ENCODE results near the gene CNOT6L. TPM values are rescaled to one million over a fixed set of nuclear protein-coding genes. Genes with fewer than 3 reads are reported as not detected.

The CNOT6L gene
- total and polyA plus RNA-seq, 8 donors: 2.2 to 38.7 (median 24.8) TPM

DNA sequence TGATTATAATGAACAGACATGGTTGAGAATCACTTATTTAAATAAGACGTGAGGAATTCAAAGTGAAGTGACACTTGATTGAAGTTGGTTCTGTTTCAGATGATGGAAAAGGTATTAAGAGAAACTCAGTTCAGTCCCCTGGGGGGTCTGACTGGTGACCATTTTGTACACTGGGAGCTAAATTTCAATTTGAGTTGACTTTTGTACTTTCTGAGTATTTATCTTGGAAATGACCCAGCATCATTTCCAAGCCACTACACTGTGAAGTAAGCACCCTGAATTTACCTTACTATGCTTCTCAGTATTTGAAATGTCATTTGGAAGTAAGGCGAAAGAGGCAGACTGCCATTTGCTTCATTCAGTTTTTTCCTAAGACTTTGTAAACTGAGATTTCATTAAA, 73.4 kb downstream of the CNOT6L start:
- ATAC-seq (peak in 3 of 4 donors; percentile 30 to 67 (median 34)), DNase-seq (no peak), FAIRE-seq (no peak)
- no peaks in the 10 kb centered on the region for H3K27me3 ChIP-seq
- no peaks in the 10 kb centered on the region for H3K9me3 ChIP-seq
- 77 to 82% methylated on average over 2 of the region's 2 CpGs for WGBS, 2 donors
- intact Hi-C loops (cut with DNase I): no loop called here
- peaks cover 0 to 4% (median 0%) of the 10 kb centered on the region in 3 donors for H3K4me1 ChIP-seq
- H3K27ac ChIP-seq: no peak overlapping the region
- peaks cover 0 to 2% (median 0%) of the 10 kb centered on the region in 3 donors for H3K36me3 ChIP-seq
- H3K4me3 ChIP-seq: no peak overlapping the region
- TF ChIP-seq, protein P1, sequence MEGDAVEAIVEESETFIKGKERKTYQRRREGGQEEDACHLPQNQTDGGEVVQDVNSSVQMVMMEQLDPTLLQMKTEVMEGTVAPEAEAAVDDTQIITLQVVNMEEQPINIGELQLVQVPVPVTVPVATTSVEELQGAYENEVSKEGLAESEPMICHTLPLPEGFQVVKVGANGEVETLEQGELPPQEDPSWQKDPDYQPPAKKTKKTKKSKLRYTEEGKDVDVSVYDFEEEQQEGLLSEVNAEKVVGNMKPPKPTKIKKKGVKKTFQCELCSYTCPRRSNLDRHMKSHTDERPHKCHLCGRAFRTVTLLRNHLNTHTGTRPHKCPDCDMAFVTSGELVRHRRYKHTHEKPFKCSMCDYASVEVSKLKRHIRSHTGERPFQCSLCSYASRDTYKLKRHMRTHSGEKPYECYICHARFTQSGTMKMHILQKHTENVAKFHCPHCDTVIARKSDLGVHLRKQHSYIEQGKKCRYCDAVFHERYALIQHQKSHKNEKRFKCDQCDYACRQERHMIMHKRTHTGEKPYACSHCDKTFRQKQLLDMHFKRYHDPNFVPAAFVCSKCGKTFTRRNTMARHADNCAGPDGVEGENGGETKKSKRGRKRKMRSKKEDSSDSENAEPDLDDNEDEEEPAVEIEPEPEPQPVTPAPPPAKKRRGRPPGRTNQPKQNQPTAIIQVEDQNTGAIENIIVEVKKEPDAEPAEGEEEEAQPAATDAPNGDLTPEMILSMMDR (IDR thresholded peaks at IDR 0.05): no peak

GRCh38 chr4:77742054-77742453, 77.1 kb downstream of the CNOT6L start:
- FAIRE-seq (no peak), ATAC-seq (no peak), DNase-seq (no peak)
- Histone ChIP-seq H3K27me3 (no peaks in the 10 kb centered on the region), H3K4me3 (no peak overlapping the region), H3K36me3 (peaks cover 0 to 13% (median 0%) of the 10 kb centered on the region in 3 donors), H3K27ac (no peak overlapping the region), H3K9me3 (no peaks in the 10 kb centered on the region), H3K4me1 (peaks cover 0 to 4% (median 0%) of the 10 kb centered on the region in 3 donors)
- intact Hi-C loops (cut with DNase I): no loop called here
- TF ChIP-seq, protein P1 (IDR thresholded peaks at IDR 0.05): no peak
- WGBS, 2 donors: 79 to 85% methylated on average over 2 of the region's 2 CpGs

DNA sequence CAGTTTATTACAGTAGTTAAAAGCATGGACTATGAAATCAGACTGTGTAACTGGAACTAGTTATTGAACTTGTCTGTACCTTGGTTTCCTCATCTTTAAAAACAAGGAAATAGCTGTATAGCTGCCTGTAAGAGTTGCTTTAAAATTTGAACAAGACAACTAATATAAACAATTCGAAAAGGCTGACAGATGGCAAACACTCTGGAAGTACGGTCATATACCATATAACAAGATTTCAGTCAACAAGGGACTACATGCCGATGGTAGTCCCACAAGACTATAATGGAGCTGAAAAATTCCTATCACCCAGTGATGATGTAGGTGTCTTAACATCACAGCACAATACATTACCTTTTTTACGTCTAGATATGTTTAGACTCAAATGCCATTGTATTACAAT, 78.7 kb downstream of the CNOT6L start:
- no peak overlapping the region for H3K27ac ChIP-seq
- H3K4me3 ChIP-seq: no peak overlapping the region
- TF ChIP-seq, protein P1 (IDR thresholded peaks at IDR 0.05): no peak
- DNase-seq (no peak), FAIRE-seq (no peak), ATAC-seq (no peak)
- no peaks in the 10 kb centered on the region for H3K27me3 ChIP-seq
- intact Hi-C loops (cut with DNase I): no loop called here
- 94 to 95% methylated on average over 4 of the region's 4 CpGs for WGBS, 2 donors
- peaks cover 0 to 13% (median 0%) of the 10 kb centered on the region in 3 donors for H3K36me3 ChIP-seq
- no peaks in the 10 kb centered on the region for H3K9me3 ChIP-seq
- no peaks in the 10 kb centered on the region for H3K4me1 ChIP-seq

- Histone ChIP-seq H3K27me3 (no peaks in the 10 kb centered on the region), H3K4me1 (no peaks in the 10 kb centered on the region), H3K36me3 (peaks cover 0 to 5% (median 0%) of the 10 kb centered on the region in 3 donors), H3K9me3 (no peaks in the 10 kb centered on the region), H3K4me3 (no peak overlapping the region), H3K27ac (no peak overlapping the region)
- ATAC-seq (peak in 3 of 4 donors; percentile 18 to 68 (median 65)), FAIRE-seq (no peak), DNase-seq (no peak)
- intact Hi-C loops (cut with DNase I): no loop called here
- 82 to 87% methylated on average over 4 of the region's 4 CpGs for WGBS, 2 donors
- TF ChIP-seq, protein P1 (IDR thresholded peaks at IDR 0.05): no peak
These were observed 84.2 kb downstream of the CNOT6L start for GRCh38 chr4:77734928-77735327.

GRCh38 chr4:77731656-77732055, 87.5 kb downstream of the CNOT6L start:
- Histone ChIP-seq H3K27ac (no peak overlapping the region), H3K9me3 (no peaks in the 10 kb centered on the region), H3K4me1 (no peaks in the 10 kb centered on the region), H3K4me3 (no peak overlapping the region), H3K27me3 (no peaks in the 10 kb centered on the region), H3K36me3 (peaks cover 0 to 13% (median 0%) of the 10 kb centered on the region in 3 donors)
- ATAC-seq (peak in 1 of 4 donors; percentile 37), DNase-seq (no peak), FAIRE-seq (no peak)
- 87 to 92% methylated on average over 1 of the region's 1 CpG for WGBS, 2 donors
- TF ChIP-seq, protein P1 (IDR thresholded peaks at IDR 0.05): no peak
- intact Hi-C loops (cut with DNase I): no loop called here
